Measurements from ENCODE around the gene VAMP8. TPM values are rescaled to one million over a fixed set of nuclear protein-coding genes. Genes with fewer than 3 reads are reported as not detected.

The VAMP8 gene
- total and polyA plus RNA-seq, 10 of the 15 experiments (the other 5 are each of a cell fraction or from before 2014, with no cell fraction given) = 93.6 to 744 (median 217) TPM

DNA sequence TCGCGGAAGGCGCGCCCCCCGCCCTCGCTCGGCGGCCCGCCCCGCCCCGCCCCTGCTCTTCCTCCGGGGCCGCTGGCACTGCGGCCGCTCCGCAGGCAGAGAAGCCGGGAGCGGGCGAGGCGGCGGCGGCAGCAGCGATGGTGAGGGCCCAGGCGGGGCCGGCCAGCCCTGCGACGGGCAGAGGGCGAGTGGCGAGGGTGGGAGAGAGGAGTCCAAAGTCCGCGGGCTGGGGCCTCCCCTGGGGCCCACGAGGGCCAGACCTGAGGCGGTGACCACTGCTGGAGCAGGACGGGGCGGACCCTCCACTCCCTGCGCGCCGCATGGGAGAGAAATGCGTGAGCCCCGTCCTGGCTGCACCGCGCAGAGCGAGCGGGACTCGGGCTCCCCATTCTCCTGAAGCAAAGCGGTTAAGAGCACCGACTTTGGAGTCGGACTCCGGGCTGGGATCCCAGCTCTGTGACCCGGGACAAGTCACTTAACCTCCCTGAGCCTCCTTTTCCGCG lies 7.0 kb downstream of the VAMP8 start, which contains the start of gene VAMP5:
Gene VAMP5, plus strand, starts transcription at position 78 of the 503 bp plus-strand sequence. Its CDS starts 60 bp downstream, at position 138.
- FAIRE-seq (no peak), DNase-seq (ENCODE audit: low read depth, low spot score) (no peak), ATAC-seq (peak; percentile 53)
- no peaks in the 10 kb centered on the region for H3K9me3 ChIP-seq (replicated peaks; ENCODE audit: control insufficient read depth, insufficient read depth, low read length)
- peaks cover 28% of the 10 kb centered on the region for H3K4me1 ChIP-seq (ENCODE audit: control insufficient read depth, insufficient read depth, low read length)
- no peaks in the 10 kb centered on the region for H3K27me3 ChIP-seq (replicated peaks in 1 of 2; ENCODE audit: control insufficient read depth in 2 of 2, insufficient read depth in 2 of 2, low read length in 1 of 2)
- TF ChIP-seq, protein P1, sequence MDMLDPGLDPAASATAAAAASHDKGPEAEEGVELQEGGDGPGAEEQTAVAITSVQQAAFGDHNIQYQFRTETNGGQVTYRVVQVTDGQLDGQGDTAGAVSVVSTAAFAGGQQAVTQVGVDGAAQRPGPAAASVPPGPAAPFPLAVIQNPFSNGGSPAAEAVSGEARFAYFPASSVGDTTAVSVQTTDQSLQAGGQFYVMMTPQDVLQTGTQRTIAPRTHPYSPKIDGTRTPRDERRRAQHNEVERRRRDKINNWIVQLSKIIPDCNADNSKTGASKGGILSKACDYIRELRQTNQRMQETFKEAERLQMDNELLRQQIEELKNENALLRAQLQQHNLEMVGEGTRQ (IDR thresholded peaks at IDR 0.05; ENCODE audit: borderline replicate concordance, low read depth, low read length) = no peak
- peak; percentile 70 for TF ChIP-seq POLR2A (IDR thresholded peaks at IDR 0.05; ENCODE audit: low read depth, low read length)
- TF ChIP-seq, protein P2, sequence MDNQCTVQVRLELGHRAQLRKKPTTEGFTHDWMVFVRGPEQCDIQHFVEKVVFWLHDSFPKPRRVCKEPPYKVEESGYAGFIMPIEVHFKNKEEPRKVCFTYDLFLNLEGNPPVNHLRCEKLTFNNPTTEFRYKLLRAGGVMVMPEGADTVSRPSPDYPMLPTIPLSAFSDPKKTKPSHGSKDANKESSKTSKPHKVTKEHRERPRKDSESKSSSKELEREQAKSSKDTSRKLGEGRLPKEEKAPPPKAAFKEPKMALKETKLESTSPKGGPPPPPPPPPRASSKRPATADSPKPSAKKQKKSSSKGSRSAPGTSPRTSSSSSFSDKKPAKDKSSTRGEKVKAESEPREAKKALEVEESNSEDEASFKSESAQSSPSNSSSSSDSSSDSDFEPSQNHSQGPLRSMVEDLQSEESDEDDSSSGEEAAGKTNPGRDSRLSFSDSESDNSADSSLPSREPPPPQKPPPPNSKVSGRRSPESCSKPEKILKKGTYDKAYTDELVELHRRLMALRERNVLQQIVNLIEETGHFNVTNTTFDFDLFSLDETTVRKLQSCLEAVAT (IDR thresholded peaks at IDR 0.05) = 0 out of 2 replicates have a peak, but pooled peaks have one; percentile 28
- in situ Hi-C loops (cut with MboI) (no loop called here), intact Hi-C loops (cut with micrococcal nuclease; ENCODE audit: unreplicated experiment) (no loop called here)
- peak within 1 kb of the TSS; percentile 72 for H3K4me3 ChIP-seq
- H2AFZ ChIP-seq (ENCODE audit: control insufficient read depth, low read depth, low read length) = peak within 1 kb of the TSS; percentile 64
- no peaks in the 10 kb centered on the region for H4K20me1 ChIP-seq (ENCODE audit: control insufficient read depth, insufficient read depth)
- H3K9ac ChIP-seq (ENCODE audit: control insufficient read depth, insufficient read depth, low read length) = peak within 1 kb of the TSS; percentile 56
- peak within 1 kb of the TSS; percentile 64 for H3K27ac ChIP-seq (ENCODE audit: control insufficient read depth, insufficient read depth)
- RAD21 ChIA-PET (ENCODE audit: unreplicated experiment) = no interaction called here
- peak within 1 kb of the TSS; percentile 97 for H3K4me2 ChIP-seq (ENCODE audit: control insufficient read depth, insufficient read depth)
- SMC1A ChIA-PET (ENCODE audit: uncharacterized antibody, unreplicated experiment) = interaction anchor here (1.3 kb wide), 1 partner anchor 11 kb away, joined by 6 read pairs; the partner anchor contains the start of gene RNF181
- CTCF ChIA-PET = no interaction called here
- peaks cover 0 to 6% of the 10 kb centered on the region in 2 experiments; a peak in 2 of 4 replicates for H3K36me3 ChIP-seq (ENCODE audit: control insufficient read depth in 2 of 2, insufficient read depth in 2 of 2, low read length in 1 of 2)
- H3K79me2 ChIP-seq (ENCODE audit: control insufficient read depth, insufficient read depth, low read length) = peaks cover 7% of the 10 kb centered on the region
- POLR2A ChIA-PET = interaction anchor here (1.3 kb wide), 1 partner anchor 11 kb away, joined by 9 read pairs; the partner anchor contains the start of gene RNF181
- WGBS (ENCODE audit: insufficient coverage, insufficient replicate concordance, low lambda C conversion rate, missing lambda C conversion rate) = 13% methylated on average over 42 of the region's 52 CpGs
- no TSS peak for BruUV-seq (replicated peaks)

Data from GM12878 (cell line).